HG03175 (cell line): Measurements from ENCODE around the gene PNPLA5.

ENCODE experiments used
- ATAC-seq: cut with Tn5 transposase; IDR thresholded peaks from one replicate; pipeline ENCODE4 v1.9.1; 2021; ENCODE audit warnings: mild to moderate bottlenecking, moderate library complexity; ENCODE audit not compliant: unreplicated experiment

The PNPLA5 gene

GRCh38 chr22:43843783-43844530 lies 47.9 kb downstream of the PNPLA5 start:
- ATAC-seq, result no peak

GRCh38 chr22:43841742-43842141 lies 50.1 kb downstream of the PNPLA5 start:
- ATAC-seq, result no peak

GRCh38 chr22:43840851-43841250 lies 51.0 kb downstream of the PNPLA5 start:
- no peak for ATAC-seq

DNA sequence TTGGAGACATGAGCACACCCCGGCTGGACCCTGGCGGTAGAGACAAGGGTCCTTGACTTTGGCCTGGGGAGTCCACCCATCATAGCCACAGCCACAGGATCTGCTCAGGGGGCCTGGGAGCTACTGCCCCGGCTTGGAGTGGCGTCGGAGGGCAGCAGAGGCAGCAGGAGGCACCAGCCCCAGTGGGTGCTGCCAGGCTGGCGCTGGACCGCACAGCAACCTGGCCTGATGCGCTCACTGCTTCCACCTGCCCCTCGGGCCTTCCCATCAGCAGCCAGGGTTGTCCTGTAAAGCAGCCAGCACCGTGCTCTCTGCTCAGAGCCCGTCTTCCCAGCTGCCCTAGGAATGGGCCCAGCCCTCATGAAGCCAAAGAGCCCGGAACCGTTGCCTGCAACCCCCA lies 51.4 kb downstream of the PNPLA5 start:
- ATAC-seq, result no peak

DNA sequence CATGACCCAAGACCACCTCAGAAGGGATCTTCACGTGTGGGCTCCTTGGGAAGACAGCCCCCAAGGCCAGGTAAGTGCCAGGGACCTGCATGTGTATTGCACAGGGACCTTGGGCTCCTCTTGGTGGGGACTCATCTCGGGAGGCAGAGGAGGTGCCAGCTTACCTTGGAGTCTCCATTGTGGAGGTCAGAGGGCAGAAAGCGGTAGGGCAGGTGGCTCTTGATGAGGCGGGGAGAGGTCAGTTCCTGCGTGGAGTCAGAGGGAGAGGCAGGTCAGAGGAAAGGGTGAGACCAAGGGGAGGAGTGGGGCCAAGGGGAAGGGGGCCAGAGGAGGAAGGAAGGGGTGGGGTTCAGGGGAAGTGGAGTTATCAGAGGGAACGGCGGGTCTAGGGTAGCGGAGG lies 52.0 kb downstream of the PNPLA5 start:
- no peak for ATAC-seq

DNA sequence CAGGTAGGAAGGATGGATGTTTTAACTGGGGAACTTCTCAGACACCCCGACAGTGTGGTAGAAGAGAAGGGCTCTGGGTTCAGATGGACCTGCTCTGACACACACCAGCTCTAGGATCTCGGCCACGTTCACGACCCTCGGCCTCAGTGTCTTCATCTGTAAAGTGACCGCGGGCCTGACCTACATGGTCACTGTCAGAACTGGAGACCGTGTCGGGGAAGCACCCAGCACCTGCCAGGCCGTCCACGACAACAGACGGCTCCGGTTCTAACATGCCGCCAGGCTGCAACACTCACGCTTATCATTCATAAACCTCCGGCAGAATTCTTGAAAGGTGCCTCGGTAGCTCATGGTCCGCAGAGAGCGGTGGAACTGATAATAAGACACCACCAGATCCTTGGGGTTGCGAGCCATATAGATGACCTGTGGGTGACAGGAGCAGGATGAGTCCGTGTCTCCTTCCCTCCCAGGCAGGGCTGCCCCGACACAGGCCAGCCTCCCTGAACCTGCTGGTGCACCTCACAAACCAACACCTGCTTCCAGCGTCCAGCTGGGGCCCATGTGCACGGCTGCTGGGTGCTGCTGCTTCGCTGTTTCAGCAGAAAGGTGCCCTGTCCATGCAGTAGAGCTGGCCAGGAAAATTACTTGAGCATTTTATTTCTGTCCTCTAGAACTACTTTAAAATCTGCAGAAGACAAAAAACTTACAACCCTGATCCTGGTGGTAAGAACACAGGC lies 53.1 kb downstream of the PNPLA5 start:
- no peak for ATAC-seq

GRCh38 chr22:43838161-43838560 lies 53.7 kb downstream of the PNPLA5 start:
- ATAC-seq, result no peak

- ATAC-seq, result no peak
Observed at GRCh38 chr22:43837666-43838065, 54.1 kb downstream of the PNPLA5 start.

- no peak for ATAC-seq
Observed at GRCh38 chr22:43835736-43836135, 56.1 kb downstream of the PNPLA5 start.

DNA sequence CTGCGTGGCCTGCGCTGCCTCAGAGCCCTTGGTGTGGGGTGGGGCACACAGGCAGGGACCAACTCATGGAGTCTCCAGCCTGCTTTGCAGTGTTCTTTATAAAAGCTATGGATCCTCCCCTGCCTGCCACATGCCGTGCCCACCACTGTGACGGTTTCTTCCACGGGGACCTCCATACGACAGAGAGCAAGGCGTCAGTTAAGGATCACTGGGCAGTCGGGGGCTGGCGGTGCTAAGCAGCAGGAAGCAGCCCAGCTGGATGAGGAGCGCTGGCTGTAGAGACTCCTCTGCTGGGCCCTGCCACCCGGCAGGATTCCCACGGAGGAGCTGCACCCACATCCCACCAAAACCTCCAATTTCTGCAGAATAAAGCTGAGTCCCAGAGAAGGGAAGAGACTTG lies 56.6 kb downstream of the PNPLA5 start:
- no peak for ATAC-seq

DNA sequence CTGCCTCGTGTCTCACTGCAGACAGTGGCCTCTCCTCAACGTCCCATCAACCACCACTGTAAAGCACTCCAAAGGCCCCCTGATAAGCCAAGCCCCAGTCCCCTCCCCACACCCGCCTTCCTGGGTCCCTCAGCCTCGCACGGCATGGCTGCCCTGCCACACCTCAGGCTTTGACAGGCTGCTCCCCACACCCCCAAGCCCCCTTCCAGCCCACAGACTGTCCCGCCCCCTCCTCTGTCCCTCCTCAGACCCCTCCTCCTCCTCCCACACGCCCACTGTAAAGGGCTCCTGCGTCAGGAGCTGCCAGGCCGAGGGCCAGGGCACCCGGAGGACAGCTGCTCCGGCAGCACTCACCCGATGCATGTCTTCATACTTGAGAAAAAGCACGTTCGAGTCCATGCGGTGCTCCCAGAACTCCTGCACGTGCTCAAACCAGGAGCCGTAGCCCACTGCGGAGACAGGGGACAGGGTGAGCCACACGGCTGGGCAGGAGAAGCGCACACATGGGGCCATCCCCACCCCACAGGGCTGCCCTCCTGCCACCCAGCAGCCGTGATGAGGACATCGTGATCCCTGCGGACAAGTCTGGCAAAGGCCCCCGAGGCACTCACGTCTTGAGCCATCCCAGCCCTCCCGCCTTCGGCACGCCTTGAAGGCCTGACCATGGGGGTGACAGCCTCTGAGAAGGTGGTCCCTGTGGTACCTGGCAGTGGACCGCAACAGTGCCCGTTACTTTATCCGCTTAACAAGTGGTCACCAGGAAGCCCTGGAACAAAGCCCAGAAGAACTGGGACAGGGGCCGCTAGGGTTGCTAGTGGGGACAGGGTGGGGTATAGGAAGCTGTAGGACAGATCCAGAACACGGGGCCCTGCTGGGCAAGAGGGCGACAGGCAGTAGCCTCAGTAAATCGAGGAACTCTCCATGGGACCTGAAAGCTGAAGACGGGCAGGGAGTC lies 58.2 kb downstream of the PNPLA5 start:
- no peak for ATAC-seq

DNA sequence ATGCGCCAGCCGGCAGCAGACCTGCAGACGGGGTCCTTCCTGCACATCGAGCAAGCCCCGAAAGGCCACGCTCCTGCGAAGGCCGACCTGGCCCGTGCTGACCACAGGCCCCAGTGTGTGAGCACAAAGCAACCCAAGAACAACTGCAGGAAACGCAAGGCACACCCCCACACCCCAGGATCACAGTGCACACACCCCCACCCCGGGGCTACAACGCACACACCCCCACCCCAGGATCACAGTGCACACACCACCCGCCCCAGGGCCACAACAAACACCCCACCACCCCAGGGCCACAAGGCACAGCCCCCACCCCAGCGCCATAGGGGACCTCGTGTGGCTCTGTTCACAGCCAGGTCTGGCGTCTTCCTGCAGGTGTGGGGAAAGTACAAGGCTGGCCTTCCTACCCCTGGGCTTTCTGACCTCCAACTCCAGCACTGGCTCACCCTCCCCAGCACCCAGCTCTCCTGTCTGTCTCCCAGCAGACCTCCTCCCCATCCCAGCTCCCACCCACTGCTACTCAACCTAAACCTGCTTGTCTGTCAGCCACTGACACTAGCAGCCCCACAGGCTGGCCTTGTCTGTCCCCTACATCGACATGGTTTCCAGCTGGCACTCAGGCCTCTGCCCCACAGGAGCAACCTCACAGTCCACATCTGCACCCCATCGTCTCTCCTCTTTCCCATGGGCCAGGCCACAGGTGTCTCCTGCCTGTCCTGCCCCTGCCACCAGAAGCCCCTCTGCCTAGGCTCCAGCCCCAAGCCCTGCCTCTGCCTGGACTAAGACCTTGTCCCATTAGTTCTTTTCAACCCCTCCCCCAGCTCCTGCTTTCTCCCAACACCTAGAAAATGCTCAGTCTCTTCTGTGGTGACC lies 59.2 kb downstream of the PNPLA5 start:
- no peak for ATAC-seq

- no peak for ATAC-seq
Observed at GRCh38 chr22:43831561-43832392, 60.0 kb downstream of the PNPLA5 start.

- ATAC-seq, result no peak
Observed at GRCh38 chr22:43830931-43831560, 60.8 kb downstream of the PNPLA5 start.

GRCh38 chr22:43829904-43830851 lies 61.6 kb downstream of the PNPLA5 start:
- ATAC-seq, result no peak
